GM12891 (cell line): ENCODE results near the gene FAM135A.

ENCODE experiments used
- POLR2A ChIP-seq: IDR thresholded peaks from 2 replicates; pipeline ENCODE4 v1.6.1; 2011; ENCODE audit warnings: low read depth, low read length, control low read depth
- POLR2AphosphoS5 ChIP-seq: IDR thresholded peaks from 2 replicates; pipeline ENCODE4 v1.6.1; 2011; ENCODE audit warnings: low read depth, low read length, control low read depth
- TAF1 ChIP-seq: IDR thresholded peaks from 2 replicates; pipeline ENCODE4 v1.6.1; 2011; ENCODE audit warnings: low read depth, low read length, control low read depth

GRCh38 chr6:70409216-70409615 lies 4.1 kb upstream of the FAM135A start:
- TF ChIP-seq POLR2A, result no peak
- TF ChIP-seq TAF1, result no peak
- no peak for TF ChIP-seq POLR2AphosphoS5
